Endodermal cell (in vitro differentiated cells): Measurements from ENCODE around the gene DPEP2NB. TPM values are rescaled to one million over a fixed set of nuclear protein-coding genes. Genes with fewer than 3 reads are reported as not detected.

Experiments
- DNase-seq: peaks from one replicate; pipeline ENCODE4 v3.0.0-alpha.2; 2017
- H3K27ac ChIP-seq: 2 replicates; pipeline ENCODE4 v1.5.1; 2013; ENCODE audit warnings: mild to moderate bottlenecking, low read depth, low read length, moderate library complexity
- H3K27me3 ChIP-seq: 2 replicates; pipeline ENCODE4 v1.6.1; 2013; ENCODE audit warnings: mild to moderate bottlenecking, low read length, moderate library complexity; ENCODE audit not compliant: insufficient read depth, control insufficient read depth, poor library complexity, severe bottlenecking
- H3K36me3 ChIP-seq: 2 replicates; pipeline ENCODE4 v1.7.0; 2013; ENCODE audit warnings: mild to moderate bottlenecking, low read length, moderate library complexity; ENCODE audit not compliant: control insufficient read depth, insufficient read depth
- H3K4me1 ChIP-seq: one replicate; pipeline ENCODE4 v1.7.0; 2013; ENCODE audit warnings: low read length; ENCODE audit not compliant: control insufficient read depth, insufficient read depth
- H3K4me3 ChIP-seq: 2 replicates; pipeline ENCODE4 v1.5.1; 2013; ENCODE audit warnings: mild to moderate bottlenecking, low read length, moderate library complexity
- H3K9ac ChIP-seq: 2 replicates; pipeline ENCODE4 v1.6.1; 2013; ENCODE audit warnings: mild to moderate bottlenecking, low read length, moderate library complexity; ENCODE audit not compliant: poor library complexity, severe bottlenecking; ENCODE audit errors: extremely low read depth
- H3K9me3 ChIP-seq: 2 replicates; pipeline ENCODE4 v1.6.1; 2013; ENCODE audit warnings: mild to moderate bottlenecking, low read length, moderate library complexity; ENCODE audit not compliant: control insufficient read depth
- H3K27ac Mint-ChIP-seq: 2 replicates; pipeline ENCODE4 v1.8.0; 2020; ENCODE audit warnings: mixed read lengths
- H3K27me3 Mint-ChIP-seq: 2 replicates; pipeline ENCODE4 v1.8.0; 2021; ENCODE audit warnings: mild to moderate bottlenecking, mixed read lengths; ENCODE audit not compliant: insufficient read depth
- H3K36me3 Mint-ChIP-seq: 2 replicates; pipeline ENCODE4 v1.8.0; 2020; ENCODE audit warnings: low read depth, mixed read lengths
- H3K4me1 Mint-ChIP-seq: 2 replicates; pipeline ENCODE4 v1.8.0; 2020; ENCODE audit warnings: mixed read lengths
- H3K4me3 Mint-ChIP-seq: 2 replicates; pipeline ENCODE4 v1.8.0; 2020; ENCODE audit warnings: mild to moderate bottlenecking, moderate library complexity, mixed read lengths
- H3K9me3 Mint-ChIP-seq: 2 replicates; pipeline ENCODE4 v1.8.0; 2020; ENCODE audit warnings: mild to moderate bottlenecking, mixed read lengths
- WGBS, 2 experiments: methylation state at CpG; one replicate each; pipeline versions ENCODE4 v1.1.5 to v1.1.7; 2013; ENCODE audit warnings: missing lambda C conversion rate in 2 of 2, mixed read lengths in 1 of 2; ENCODE audit not compliant: insufficient coverage in 1 of 2, insufficient read length in 1 of 2; 5-methylcytosine and 5-hydroxymethylcytosine counted together
- total RNA-seq, 2 donors: library from RNA; stranded (reverse); fragmentation: NEBNext Ultra II Directional in 1 of 2; extraction: Animal tissue kit (Norgen Biotek cat#: 25700) in 1 of 2; gene quantifications; 2 replicates in 1 of 2; 3 replicates in 1 of 2; pipeline ENCODE4 v1.2.1, GENCODE V29; 2021
- TF ChIP-seq, protein P1 (sequence below): fragments of 200-600 bp; sonication (generic); conservative IDR thresholded peaks from 2 replicates; pipeline ENCODE4 v1.5.0; 2021; ENCODE audit warnings: antibody characterized with exemption, mild to moderate bottlenecking

Gene DPEP2NB
- total RNA-seq, 2 donors from 2014 or later = not detected

DNA sequence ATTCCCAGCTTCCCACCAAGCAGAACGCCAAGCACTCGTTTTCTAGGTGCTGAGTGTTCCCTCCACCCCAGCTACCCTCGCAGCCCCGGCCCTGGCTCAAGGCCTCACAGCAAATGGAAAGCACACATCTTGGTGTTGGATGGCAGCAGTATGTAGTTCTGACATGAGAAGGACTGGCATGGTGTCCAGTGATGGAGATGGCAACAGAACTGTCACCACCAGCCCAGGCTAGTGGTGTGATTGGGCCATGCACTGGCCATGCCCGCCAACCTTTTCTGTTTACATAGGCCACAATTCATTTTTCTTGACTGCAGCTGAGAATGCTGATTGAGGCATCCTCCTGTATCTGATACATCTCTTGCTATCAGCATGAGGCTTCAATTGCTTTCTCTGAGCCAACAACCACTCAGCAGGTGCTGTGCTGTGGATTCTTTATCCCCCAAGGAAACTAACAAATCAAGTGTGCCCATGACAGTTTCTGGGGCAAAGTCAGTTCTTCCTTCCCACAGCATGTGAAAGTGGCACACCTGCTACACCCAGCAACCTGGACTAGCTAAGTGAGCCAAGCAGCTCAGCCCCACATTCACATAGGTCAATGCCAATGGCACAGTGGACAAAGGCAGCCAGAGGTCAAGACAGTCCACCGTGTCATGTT is 51.1 kb downstream of the DPEP2NB start:
- 95 to 98% methylated on average over 5 to 6 of the region's 6 CpGs for WGBS, 2 experiments
- H3K27ac ChIP-seq = no peak overlapping the region

DNA sequence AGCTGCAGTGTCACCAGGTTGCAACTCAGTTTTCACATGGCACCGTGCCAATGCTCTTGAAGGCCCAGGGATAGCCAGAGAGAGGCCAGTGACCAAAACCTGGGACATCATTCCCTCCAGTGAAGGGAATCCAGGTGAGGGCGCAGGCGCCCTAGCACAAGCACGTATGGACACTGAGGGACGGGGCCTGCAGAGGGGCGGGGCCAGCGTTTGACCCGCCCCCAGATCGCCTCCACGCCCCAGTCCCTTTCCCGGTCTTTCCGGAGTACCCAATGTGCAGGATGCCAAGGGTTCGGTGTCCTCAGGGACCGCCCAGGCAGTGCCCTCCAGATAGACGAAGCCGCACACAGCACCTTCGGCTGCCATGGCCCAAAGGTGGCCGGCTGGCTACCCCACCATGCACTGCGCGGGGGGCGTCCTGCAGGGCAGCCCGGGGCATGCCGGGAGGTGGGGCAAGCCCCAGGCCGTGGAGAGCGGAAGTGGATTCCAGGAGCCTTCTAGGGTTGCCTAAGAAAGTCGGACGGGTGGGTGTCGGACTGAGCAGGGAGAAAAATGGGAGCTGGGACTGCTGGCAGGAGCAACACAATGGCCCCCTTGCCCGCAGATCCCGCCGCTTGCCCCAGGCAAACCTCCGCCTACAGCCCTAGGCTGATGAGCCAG is 51.9 kb downstream of the DPEP2NB start:
- TF ChIP-seq, protein P1, sequence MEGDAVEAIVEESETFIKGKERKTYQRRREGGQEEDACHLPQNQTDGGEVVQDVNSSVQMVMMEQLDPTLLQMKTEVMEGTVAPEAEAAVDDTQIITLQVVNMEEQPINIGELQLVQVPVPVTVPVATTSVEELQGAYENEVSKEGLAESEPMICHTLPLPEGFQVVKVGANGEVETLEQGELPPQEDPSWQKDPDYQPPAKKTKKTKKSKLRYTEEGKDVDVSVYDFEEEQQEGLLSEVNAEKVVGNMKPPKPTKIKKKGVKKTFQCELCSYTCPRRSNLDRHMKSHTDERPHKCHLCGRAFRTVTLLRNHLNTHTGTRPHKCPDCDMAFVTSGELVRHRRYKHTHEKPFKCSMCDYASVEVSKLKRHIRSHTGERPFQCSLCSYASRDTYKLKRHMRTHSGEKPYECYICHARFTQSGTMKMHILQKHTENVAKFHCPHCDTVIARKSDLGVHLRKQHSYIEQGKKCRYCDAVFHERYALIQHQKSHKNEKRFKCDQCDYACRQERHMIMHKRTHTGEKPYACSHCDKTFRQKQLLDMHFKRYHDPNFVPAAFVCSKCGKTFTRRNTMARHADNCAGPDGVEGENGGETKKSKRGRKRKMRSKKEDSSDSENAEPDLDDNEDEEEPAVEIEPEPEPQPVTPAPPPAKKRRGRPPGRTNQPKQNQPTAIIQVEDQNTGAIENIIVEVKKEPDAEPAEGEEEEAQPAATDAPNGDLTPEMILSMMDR = no peak
- Histone ChIP-seq H3K9ac (no peak overlapping the region), H3K27me3 (no peaks in the 10 kb centered on the region), H3K4me1 (peaks cover 16% of the 10 kb centered on the region), H3K36me3 (peaks cover 45% of the 10 kb centered on the region), H3K4me3 (no peak overlapping the region), H3K9me3 (no peaks in the 10 kb centered on the region), H3K27ac (no peak overlapping the region)
- Mint-ChIP-seq H3K36me3 (peaks cover 30% of the 10 kb centered on the region), H3K9me3 (no peaks in the 10 kb centered on the region), H3K4me3 (peak overlapping the region; percentile 29), H3K27me3 (peaks cover 2% of the 10 kb centered on the region), H3K27ac (no peak overlapping the region), H3K4me1 (peaks cover 15% of the 10 kb centered on the region)
- peak; percentile 65 for DNase-seq
- 92 to 95% methylated on average over 25 to 32 of the region's 32 CpGs for WGBS, 2 experiments

More for the DNA sequence above, 51.1 kb downstream of the DPEP2NB start:
- H3K9me3 ChIP-seq = no peaks in the 10 kb centered on the region
- peaks cover 16% of the 10 kb centered on the region for H3K4me1 ChIP-seq
- no peaks in the 10 kb centered on the region for H3K27me3 ChIP-seq
- Mint-ChIP-seq H3K4me3 (no peak overlapping the region), H3K27me3 (peaks cover 2% of the 10 kb centered on the region), H3K9me3 (no peaks in the 10 kb centered on the region), H3K4me1 (peaks cover 18% of the 10 kb centered on the region), H3K27ac (no peak overlapping the region), H3K36me3 (peaks cover 30% of the 10 kb centered on the region)
- TF ChIP-seq, protein P1 = no peak
- no peak for DNase-seq
- no peak overlapping the region for H3K4me3 ChIP-seq
- peaks cover 38% of the 10 kb centered on the region for H3K36me3 ChIP-seq
- H3K9ac ChIP-seq = no peak overlapping the region

Other genes starting within 250 kb of the DPEP2NB start
- 10 to 100 TPM; 19.2 to 22.5 TPM for gene RANBP10, start 209.4 kb downstream of the DPEP2NB start, total RNA-seq
- 1 to 10 TPM; 2.8 to 3.2 TPM for gene TSNAXIP1, start 209.0 kb downstream of the DPEP2NB start, total RNA-seq
- gene THAP11, start 173.6 kb downstream of the DPEP2NB start, total RNA-seq = 10 to 100 TPM; 28.0 to 32.9 TPM
- 100 to 1,000 TPM; 201 to 218 TPM for gene NUTF2, start 169.0 kb downstream of the DPEP2NB start, total RNA-seq
- gene CENPT, start 168.2 kb downstream of the DPEP2NB start, total RNA-seq = 10 to 100 TPM; 43.7 to 57.2 TPM
- gene EDC4, start 142.9 kb downstream of the DPEP2NB start, total RNA-seq = 10 to 100 TPM; 69.2 to 74.3 TPM
- 1 to 10 TPM; 7.0 to 7.3 TPM for gene NRN1L, start 131.0 kb downstream of the DPEP2NB start, total RNA-seq
- 10 to 100 TPM; 32.1 to 37.4 TPM for gene PSKH1, start 122.7 kb downstream of the DPEP2NB start, total RNA-seq
- gene CTRL, start 84.0 kb downstream of the DPEP2NB start, total RNA-seq = 1 to 10 TPM in 1 of 2 donors, under 1 TPM in 1; 0.66 to 2.3 TPM
- gene PSMB10, start 79.1 kb downstream of the DPEP2NB start, total RNA-seq = 10 to 100 TPM; 15.5 to 16.5 TPM
- 10 to 100 TPM in 1 of 2 donors, 1 to 10 TPM in 1; 8.4 to 14.3 TPM for gene LCAT, start 71.8 kb downstream of the DPEP2NB start, total RNA-seq
- gene SLC12A4, start 47.3 kb downstream of the DPEP2NB start, total RNA-seq = 10 to 100 TPM; 37.9 to 43.4 TPM
- 1 to 10 TPM; 2.9 to 3.5 TPM for gene DPEP3, start 35.4 kb downstream of the DPEP2NB start, total RNA-seq
- gene DPEP2, start 16.4 kb downstream of the DPEP2NB start, total RNA-seq = under 1 TPM in 1 of 2 donors, not detected in 1; 0.20 TPM
- gene DDX28, start 7.3 kb upstream of the DPEP2NB start, total RNA-seq = 10 to 100 TPM; 12.1 to 12.3 TPM
- 10 to 100 TPM; 23.4 to 24.0 TPM for gene DUS2, start 7.4 kb upstream of the DPEP2NB start, total RNA-seq
- gene NFATC3, start 69.5 kb upstream of the DPEP2NB start, total RNA-seq = 10 to 100 TPM; 27.4 to 30.1 TPM
- gene ESRP2, start 220.2 kb upstream of the DPEP2NB start, total RNA-seq = 10 to 100 TPM; 51.8 to 56.4 TPM
- 1 to 10 TPM; 8.7 to 10.0 TPM for gene PLA2G15, start 229.5 kb upstream of the DPEP2NB start, total RNA-seq
- gene SLC7A6, start 248.6 kb upstream of the DPEP2NB start, total RNA-seq = 10 to 100 TPM; 43.6 to 47.2 TPM